Measurements from ENCODE around the gene EEFSEC.

- no peak for TF ChIP-seq ZFX (IDR thresholded peaks at IDR 0.05)
- TF ChIP-seq CTCF (conservative IDR thresholded peaks at IDR 0.05) = no peak
Observed at GRCh38 chr3:128434524-128434923, 281.2 kb downstream of the EEFSEC start.
